GM19438 (cell line): ENCODE measurements around the gene PID1.

Experiments used
- ATAC-seq: cut with Tn5 transposase; IDR thresholded peaks from one replicate; pipeline ENCODE4 v1.9.1; 2021; ENCODE audit warnings: low read depth; ENCODE audit not compliant: unreplicated experiment

Gene PID1

DNA sequence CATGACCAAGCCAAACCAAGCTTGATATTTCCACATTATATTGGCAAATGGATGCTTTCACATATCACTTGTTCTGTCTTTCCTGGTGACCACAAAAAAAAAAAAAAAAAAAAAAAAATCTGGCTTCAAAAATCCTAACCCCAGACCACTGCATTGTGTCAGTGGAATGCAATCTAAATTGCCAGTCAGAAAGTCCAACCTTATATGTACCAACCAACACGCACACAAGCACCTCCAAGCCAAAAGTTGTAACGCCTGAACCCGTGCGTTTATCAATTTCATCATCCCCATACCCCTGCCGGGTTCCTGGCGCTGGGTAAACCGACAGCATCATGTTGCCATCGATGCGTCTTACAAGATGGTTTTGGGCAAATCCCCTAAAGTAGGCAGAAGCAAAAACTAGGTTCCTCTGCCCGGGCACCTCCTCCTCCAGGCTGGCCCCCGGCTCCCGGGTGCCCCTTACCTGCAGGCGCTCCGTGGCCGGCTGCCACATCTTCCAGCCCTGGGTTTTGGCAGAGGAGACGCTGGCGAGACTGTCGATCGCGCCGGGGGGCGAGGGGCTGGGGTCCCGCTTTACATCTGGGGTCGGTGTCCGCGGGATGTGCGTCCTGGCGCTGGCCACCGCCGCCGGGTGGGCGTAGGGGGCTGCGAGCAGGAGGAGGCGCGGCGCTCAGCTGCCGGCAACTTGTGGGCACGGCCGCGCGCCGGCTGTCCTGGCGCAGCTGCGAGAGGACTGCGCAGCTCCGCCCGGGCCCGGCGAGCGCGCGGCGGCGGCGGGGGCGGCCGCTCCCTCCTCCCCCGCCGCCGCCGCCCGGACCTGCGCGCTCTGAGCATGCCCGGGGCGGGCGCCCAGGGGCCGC is at the start of gene PID1:
TSS of gene PID1 (minus strand) at position 737 of the 860 bp plus-strand sequence. CDS start at position 493, 244 bp downstream.
- no peak for ATAC-seq

- ATAC-seq, result no peak
Observed at GRCh38 chr2:229319558-229319957, 48.5 kb upstream of the PID1 start.

GRCh38 chr2:229314117-229314516 is 43.0 kb upstream of the PID1 start:
- no peak for ATAC-seq

GRCh38 chr2:229313591-229313990 is 42.5 kb upstream of the PID1 start:
- no peak for ATAC-seq

DNA sequence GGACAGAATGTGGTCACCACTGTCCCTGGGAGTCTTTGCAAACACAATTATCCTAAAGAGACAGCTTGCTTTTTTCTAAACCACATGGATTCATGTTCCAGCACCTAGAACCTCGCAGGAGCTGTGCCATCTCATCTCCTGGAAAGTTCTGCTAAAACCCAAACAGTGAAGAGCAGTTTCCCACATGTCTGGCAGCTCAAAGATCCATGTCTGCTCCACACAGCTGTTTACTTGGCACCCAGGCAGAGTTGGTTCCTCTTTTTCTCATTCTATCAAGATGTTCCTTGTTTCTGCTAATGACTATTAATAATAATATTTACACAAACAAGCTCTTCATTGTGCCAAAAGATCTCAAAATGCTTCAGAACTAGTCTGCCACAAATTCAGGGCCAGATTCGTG is 30.1 kb upstream of the PID1 start:
- ATAC-seq, result no peak

GRCh38 chr2:229300790-229301189 is 29.7 kb upstream of the PID1 start:
- ATAC-seq, result no peak

DNA sequence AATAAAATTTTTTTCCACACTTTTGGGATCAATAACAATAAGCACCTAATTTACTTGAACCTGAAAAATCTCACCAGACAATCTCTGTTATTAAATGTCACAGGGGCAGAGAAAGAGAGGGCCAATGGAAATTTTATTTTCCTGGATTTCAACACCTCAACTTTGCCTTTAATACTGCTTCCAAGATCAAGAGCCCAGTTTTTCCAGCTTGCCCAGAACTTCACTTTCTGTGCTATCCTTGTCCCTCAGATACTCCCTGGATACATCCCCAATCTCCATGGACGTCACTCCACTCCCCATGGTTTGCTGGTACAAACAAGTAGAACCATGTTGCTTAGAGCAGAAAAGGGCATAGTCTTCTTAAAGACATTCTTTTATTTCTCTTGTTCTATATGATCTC is 29.3 kb upstream of the PID1 start:
- ATAC-seq, result no peak

GRCh38 chr2:229297247-229297646 is 26.2 kb upstream of the PID1 start:
- ATAC-seq, result no peak

GRCh38 chr2:229296536-229296935 is 25.4 kb upstream of the PID1 start:
- no peak for ATAC-seq

GRCh38 chr2:229296016-229296415 is 24.9 kb upstream of the PID1 start:
- no peak for ATAC-seq

GRCh38 chr2:229287823-229288222 is 16.7 kb upstream of the PID1 start:
- ATAC-seq, result no peak

- no peak for ATAC-seq
Observed at GRCh38 chr2:229282758-229283546, 11.9 kb upstream of the PID1 start.

- no peak for ATAC-seq
Observed at GRCh38 chr2:229279516-229279915, 8.4 kb upstream of the PID1 start.

DNA sequence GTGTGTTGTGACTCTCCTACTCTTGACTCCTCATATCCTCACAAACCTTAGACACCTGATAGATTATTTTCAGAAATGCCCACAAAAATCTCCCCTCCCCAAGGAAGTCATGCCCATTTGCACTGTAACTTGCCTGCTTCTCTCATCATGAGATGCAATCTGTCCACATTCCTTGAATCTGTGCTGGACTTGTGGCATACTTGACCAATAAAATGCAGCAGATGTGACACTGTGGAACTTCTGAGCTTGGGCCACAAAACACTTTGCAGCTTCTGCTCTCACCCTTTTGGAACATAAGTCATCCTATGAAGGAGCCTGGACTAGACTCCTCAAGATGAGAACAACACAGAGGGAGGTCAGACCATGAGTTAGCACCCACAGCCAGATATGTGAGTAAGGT is 4.4 kb upstream of the PID1 start:
- no peak for ATAC-seq

GRCh38 chr2:229273723-229274338 is 2.7 kb upstream of the PID1 start:
- ATAC-seq, result peak; percentile 77

DNA sequence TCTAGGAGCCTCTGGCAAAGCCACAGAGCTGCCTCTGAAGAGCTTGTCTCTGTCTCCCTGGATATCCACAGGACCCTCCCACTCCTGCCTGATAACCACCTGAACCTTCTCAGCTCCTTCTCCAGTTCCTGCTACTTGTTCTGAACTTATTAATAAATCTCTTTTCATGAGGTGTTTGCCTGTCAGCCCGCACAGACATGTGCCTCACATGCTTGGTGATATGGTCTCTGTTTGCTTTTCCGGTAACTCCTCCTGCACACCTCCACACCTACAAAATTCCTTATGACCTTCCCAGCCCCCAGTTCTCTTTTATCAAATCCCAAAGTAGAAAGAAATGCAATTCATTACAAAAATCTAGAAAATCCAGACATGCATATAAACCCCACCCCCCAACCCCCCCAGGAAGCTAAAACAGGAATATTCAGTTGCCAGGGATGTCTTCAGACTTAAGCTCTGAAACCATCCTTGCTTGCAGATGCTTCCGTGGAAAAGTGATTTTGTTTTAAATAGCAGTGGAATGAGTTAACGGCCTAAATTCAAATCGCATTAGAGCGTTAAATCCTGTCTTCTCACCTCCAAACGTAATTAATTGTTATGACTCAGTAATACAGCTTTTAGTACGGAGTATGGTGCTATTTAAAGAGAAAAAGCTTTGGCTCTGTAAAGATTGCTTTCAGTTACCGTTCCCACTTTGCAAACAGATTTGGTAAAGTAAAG is 2.1 kb upstream of the PID1 start:
- ATAC-seq, result no peak

- ATAC-seq, result no peak
Observed at GRCh38 chr2:229269941-229270340, 1.1 kb downstream of the PID1 start.

GRCh38 chr2:229269146-229269545 is 1.9 kb downstream of the PID1 start:
- ATAC-seq, result no peak

DNA sequence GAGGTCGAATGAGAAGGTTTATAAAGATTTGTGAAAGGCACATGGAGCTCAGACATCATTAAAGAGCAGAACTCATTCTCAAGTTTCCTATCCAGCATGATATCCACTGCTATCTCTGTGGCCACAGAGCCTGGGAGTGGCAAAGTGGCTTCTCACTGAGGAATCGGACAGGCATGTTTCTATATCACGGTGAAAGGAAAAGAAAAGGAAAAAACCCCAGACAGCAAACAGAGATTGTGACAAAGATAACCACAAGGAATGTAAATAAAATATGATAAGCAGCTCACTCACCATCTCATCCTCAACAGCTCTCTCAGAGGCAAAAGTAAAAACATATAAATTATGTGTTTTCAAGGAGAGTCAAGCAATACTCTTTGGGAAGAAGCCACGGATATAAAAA is 2.5 kb downstream of the PID1 start:
- ATAC-seq, result no peak

DNA sequence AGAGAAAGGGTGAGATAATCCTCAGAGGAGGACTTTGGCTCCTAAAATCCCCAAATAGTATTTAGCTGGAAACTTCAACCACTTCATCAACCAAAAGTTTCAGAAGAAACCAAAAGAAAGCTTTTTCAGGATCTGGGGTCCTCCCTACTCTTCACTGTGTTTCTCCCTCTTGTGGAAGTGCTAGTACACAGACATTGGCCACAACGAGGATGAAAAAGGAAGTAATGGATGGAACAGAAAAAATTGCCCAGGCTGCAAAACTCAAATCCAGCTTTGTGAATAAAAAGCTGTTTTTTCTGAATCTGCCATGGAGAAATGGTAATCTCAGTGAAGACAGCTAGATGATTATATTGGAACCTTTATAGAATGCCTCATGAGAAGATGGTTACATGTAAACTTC is 4.0 kb downstream of the PID1 start:
- no peak for ATAC-seq

- ATAC-seq, result no peak
Observed at GRCh38 chr2:229265727-229266126, 5.4 kb downstream of the PID1 start.
